A549 (cell line): Measurements from ENCODE around the gene NAV2. TPM values are rescaled to one million over a fixed set of nuclear protein-coding genes. Genes with fewer than 3 reads are reported as not detected.

Experiments used
- ATAC-seq, 2 experiments: fragments of 200-7000 bp in 1 of 2; fragments of >200 bp in 1 of 2; cut with Nextera tagmentation in 1 of 2; cut with Tn5 transposase in 1 of 2; 3 replicates each; pipeline versions ENCODE4 v1.8.0 to v1.9.1; 2018 to 2020; ENCODE audit warnings: mild to moderate bottlenecking in 1 of 2, moderate library complexity in 1 of 2
- CTCF ChIA-PET: fragments of 300-600 bp; sonication (Branson Sonifier 250); formaldehyde crosslinking; extraction: SDS; loops from one replicate; lab custom pipeline; 2021; ENCODE audit warnings: antibody characterized with exemption, inconsistent platforms; lab: Yijun Ruan, JAX
- POLR2A ChIA-PET: fragments of 350-600 bp; formaldehyde crosslinking; extraction: SDS; loops from one replicate; lab custom pipeline; 2021; ENCODE audit warnings: antibody characterized with exemption, inconsistent platforms; lab: Yijun Ruan, JAX
- DNase-seq, 2 experiments: peaks; one replicate each; pipeline versions ENCODE4 v3.0.0 to v3.0.0-alpha.2; 2011 to 2016; ENCODE audit warnings: low read depth in 1 of 2, low spot score in 1 of 2
- FAIRE-seq: peaks from 2 replicates; lab custom pipeline; 2011; peaks lifted over from hg19 to GRCh38; lab: Jason Lieb, UNC
- H3K27ac ChIP-seq, 2 experiments: fragments of >200 bp; sonication (Bioruptor Twin); formaldehyde crosslinking; 3 replicates each; pipeline ENCODE4 v1.5.1; 2016 to 2017
- H3K4me1 ChIP-seq: fragments of >200 bp; sonication (Bioruptor Twin); formaldehyde crosslinking; 3 replicates; pipeline ENCODE4 v1.6.1; 2016
- H3K4me2 ChIP-seq: fragments of >200 bp; sonication (Bioruptor Twin); formaldehyde crosslinking; 3 replicates; pipeline ENCODE4 v1.6.1; 2016
- H3K4me3 ChIP-seq: fragments of >200 bp; sonication (Bioruptor Twin); formaldehyde crosslinking; 3 replicates; pipeline ENCODE4 v1.5.1; 2016
- H3K9me3 ChIP-seq: fragments of >200 bp; sonication (Bioruptor Twin); formaldehyde crosslinking; 3 replicates; pipeline ENCODE4 v1.6.1; 2016
- CEBPB ChIP-seq, 2 experiments: fragments of >200 bp in 1 of 2; sonication (Bioruptor Twin) in 1 of 2; formaldehyde crosslinking in 1 of 2; IDR thresholded peaks; 2 replicates each; pipeline ENCODE4 v1.6.1; 2012 to 2016
- CHD4 ChIP-seq: fragments of 200-600 bp; sonication (generic); IDR thresholded peaks from 2 replicates; pipeline ENCODE4 v1.6.1; 2016; ENCODE audit warnings: antibody characterized with exemption, mild to moderate bottlenecking, borderline replicate concordance
- E2F6 ChIP-seq: IDR thresholded peaks from 2 replicates; pipeline ENCODE4 v1.6.1; 2012; ENCODE audit warnings: low read depth, borderline replicate concordance
- EP300 ChIP-seq, 2 experiments: fragments of >200 bp; sonication (Bioruptor Twin); formaldehyde crosslinking; IDR thresholded peaks; 2 replicates in 1 of 2; 3 replicates in 1 of 2; pipeline ENCODE4 v1.6.1; 2016 to 2017
- ESRRA ChIP-seq: fragments of 150-350 bp; IDR thresholded peaks from 2 replicates; pipeline ENCODE4 v1.6.1; 2014; ENCODE audit warnings: mild to moderate bottlenecking, low read length, borderline replicate concordance
- FOSL2 ChIP-seq, 2 experiments: fragments of 450-650 bp in 1 of 2; fragments of >200 bp in 1 of 2; sonication (Bioruptor Twin) in 1 of 2; formaldehyde crosslinking; IDR thresholded peaks; 2 replicates each; pipeline versions ENCODE4 v1.5.0 to v1.6.1; 2016 to 2020; ENCODE audit warnings: mild to moderate bottlenecking in 1 of 2, moderate library complexity in 1 of 2
- HDAC2 ChIP-seq: fragments of 200-600 bp; sonication (generic); IDR thresholded peaks from 2 replicates; pipeline ENCODE4 v1.6.1; 2016
- HEYL ChIP-seq: fragments of 250-450 bp; sonication (Bioruptor Pico); IDR thresholded peaks from 2 replicates; pipeline ENCODE4 v1.8.0; 2021; ENCODE audit warnings: mild to moderate bottlenecking, moderate library complexity
- JUN ChIP-seq, 2 experiments: fragments of >200 bp; sonication (Bioruptor Twin); formaldehyde crosslinking; IDR thresholded peaks; 2 replicates in 1 of 2; 3 replicates in 1 of 2; pipeline ENCODE4 v1.6.1; 2016 to 2017
- JUNB ChIP-seq: fragments of >200 bp; sonication (Bioruptor Twin); formaldehyde crosslinking; IDR thresholded peaks from 2 replicates; pipeline ENCODE4 v1.6.1; 2016
- KDM5A ChIP-seq: fragments of 200-600 bp; sonication (generic); IDR thresholded peaks from 2 replicates; pipeline ENCODE4 v1.6.1; 2016; ENCODE audit warnings: antibody characterized with exemption, mild to moderate bottlenecking
- MAZ ChIP-seq: fragments of 150-350 bp; IDR thresholded peaks from 2 replicates; pipeline ENCODE4 v1.6.1; 2014; ENCODE audit warnings: antibody characterized with exemption, low read depth, low read length, borderline replicate concordance
- MYC ChIP-seq: IDR thresholded peaks from 2 replicates; pipeline ENCODE4 v1.6.1; 2012; ENCODE audit warnings: mild to moderate bottlenecking, inconsistent platforms, low read length, improper control_type of control experiment, borderline replicate concordance
- NPAS2 ChIP-seq: fragments of 250-450 bp; sonication (Bioruptor Pico); IDR thresholded peaks from 2 replicates; pipeline ENCODE4 v1.8.0; 2022; ENCODE audit warnings: mild to moderate bottlenecking, moderate library complexity, borderline replicate concordance
- NR3C1 ChIP-seq: fragments of >200 bp; sonication (Bioruptor Twin); formaldehyde crosslinking; IDR thresholded peaks from 3 replicates; pipeline ENCODE4 v1.6.1; 2017
- PHF8 ChIP-seq: fragments of 200-600 bp; sonication (generic); IDR thresholded peaks from 2 replicates; pipeline ENCODE4 v1.6.1; 2016; ENCODE audit warnings: low read depth, mild to moderate bottlenecking, antibody characterized with exemption, moderate library complexity, borderline replicate concordance
- RARB ChIP-seq: fragments of 250-450 bp; sonication (Bioruptor Pico); IDR thresholded peaks from 2 replicates; pipeline ENCODE4 v1.8.0; 2021; ENCODE audit warnings: mild to moderate bottlenecking, moderate library complexity
- RNF2 ChIP-seq: fragments of 200-600 bp; sonication (generic); IDR thresholded peaks from 2 replicates; pipeline ENCODE4 v1.6.1; 2016; ENCODE audit warnings: low read depth, mild to moderate bottlenecking, antibody characterized with exemption, moderate library complexity, borderline replicate concordance
- WGBS: methylation state at CpG from one replicate; pipeline ENCODE4 v1.1.6; 2017; ENCODE audit errors: missing lambda C conversion rate; 5-methylcytosine and 5-hydroxymethylcytosine counted together
- polyA plus RNA-seq, 4 experiments: library from polyadenylated mRNA; depleted of rRNA in 3 of 4; stranded (reverse); fragments of >200 nt; fragmentation: RNase III in 1 of 4; extraction: RNeasy Plus Mini Kit Qiagen cat#74134 plus additional on column Dnase treatment in 1 of 4; gene quantifications; 2 replicates in 3 of 4; 3 replicates in 1 of 4; pipeline ENCODE4 v1.2.3, GENCODE V29; 2011 to 2017
- TF ChIP-seq, protein P1 (sequence below): fragments of 200-600 bp; sonication (generic); IDR thresholded peaks from 2 replicates; pipeline ENCODE4 v1.6.1; 2016; ENCODE audit warnings: antibody characterized with exemption, mild to moderate bottlenecking, moderate library complexity
- TF ChIP-seq, protein P2 (sequence below): fragments of >200 bp; sonication (Bioruptor Twin); formaldehyde crosslinking; IDR thresholded peaks from 3 replicates; pipeline ENCODE4 v1.5.1; 2016

The NAV2 gene
- polyA plus RNA-seq, 2 of the 4 experiments (the other 2 are of a cell fraction): 4.9 to 19.8 TPM

GRCh38 chr11:20058749-20059458 is 346.3 kb downstream of the NAV2 start:
- WGBS: 85% methylated on average over 3 of the region's 3 CpGs
- TF ChIP-seq RNF2: no peak
- TF ChIP-seq MAZ: no peak
- TF ChIP-seq E2F6: no peak
- no peak for TF ChIP-seq HDAC2
- no peak for TF ChIP-seq RARB (CRISPR knock-in tag)
- no peak for TF ChIP-seq JUNB
- TF ChIP-seq, protein P1, sequence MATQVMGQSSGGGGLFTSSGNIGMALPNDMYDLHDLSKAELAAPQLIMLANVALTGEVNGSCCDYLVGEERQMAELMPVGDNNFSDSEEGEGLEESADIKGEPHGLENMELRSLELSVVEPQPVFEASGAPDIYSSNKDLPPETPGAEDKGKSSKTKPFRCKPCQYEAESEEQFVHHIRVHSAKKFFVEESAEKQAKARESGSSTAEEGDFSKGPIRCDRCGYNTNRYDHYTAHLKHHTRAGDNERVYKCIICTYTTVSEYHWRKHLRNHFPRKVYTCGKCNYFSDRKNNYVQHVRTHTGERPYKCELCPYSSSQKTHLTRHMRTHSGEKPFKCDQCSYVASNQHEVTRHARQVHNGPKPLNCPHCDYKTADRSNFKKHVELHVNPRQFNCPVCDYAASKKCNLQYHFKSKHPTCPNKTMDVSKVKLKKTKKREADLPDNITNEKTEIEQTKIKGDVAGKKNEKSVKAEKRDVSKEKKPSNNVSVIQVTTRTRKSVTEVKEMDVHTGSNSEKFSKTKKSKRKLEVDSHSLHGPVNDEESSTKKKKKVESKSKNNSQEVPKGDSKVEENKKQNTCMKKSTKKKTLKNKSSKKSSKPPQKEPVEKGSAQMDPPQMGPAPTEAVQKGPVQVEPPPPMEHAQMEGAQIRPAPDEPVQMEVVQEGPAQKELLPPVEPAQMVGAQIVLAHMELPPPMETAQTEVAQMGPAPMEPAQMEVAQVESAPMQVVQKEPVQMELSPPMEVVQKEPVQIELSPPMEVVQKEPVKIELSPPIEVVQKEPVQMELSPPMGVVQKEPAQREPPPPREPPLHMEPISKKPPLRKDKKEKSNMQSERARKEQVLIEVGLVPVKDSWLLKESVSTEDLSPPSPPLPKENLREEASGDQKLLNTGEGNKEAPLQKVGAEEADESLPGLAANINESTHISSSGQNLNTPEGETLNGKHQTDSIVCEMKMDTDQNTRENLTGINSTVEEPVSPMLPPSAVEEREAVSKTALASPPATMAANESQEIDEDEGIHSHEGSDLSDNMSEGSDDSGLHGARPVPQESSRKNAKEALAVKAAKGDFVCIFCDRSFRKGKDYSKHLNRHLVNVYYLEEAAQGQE: no peak
- no peak for TF ChIP-seq NR3C1
- TF ChIP-seq, protein P2, sequence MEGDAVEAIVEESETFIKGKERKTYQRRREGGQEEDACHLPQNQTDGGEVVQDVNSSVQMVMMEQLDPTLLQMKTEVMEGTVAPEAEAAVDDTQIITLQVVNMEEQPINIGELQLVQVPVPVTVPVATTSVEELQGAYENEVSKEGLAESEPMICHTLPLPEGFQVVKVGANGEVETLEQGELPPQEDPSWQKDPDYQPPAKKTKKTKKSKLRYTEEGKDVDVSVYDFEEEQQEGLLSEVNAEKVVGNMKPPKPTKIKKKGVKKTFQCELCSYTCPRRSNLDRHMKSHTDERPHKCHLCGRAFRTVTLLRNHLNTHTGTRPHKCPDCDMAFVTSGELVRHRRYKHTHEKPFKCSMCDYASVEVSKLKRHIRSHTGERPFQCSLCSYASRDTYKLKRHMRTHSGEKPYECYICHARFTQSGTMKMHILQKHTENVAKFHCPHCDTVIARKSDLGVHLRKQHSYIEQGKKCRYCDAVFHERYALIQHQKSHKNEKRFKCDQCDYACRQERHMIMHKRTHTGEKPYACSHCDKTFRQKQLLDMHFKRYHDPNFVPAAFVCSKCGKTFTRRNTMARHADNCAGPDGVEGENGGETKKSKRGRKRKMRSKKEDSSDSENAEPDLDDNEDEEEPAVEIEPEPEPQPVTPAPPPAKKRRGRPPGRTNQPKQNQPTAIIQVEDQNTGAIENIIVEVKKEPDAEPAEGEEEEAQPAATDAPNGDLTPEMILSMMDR: no peak
- no peak for TF ChIP-seq KDM5A
- no peak for TF ChIP-seq FOSL2 (IDR thresholded peaks at IDR 0.05)
- TF ChIP-seq FOSL2 (CRISPR knock-in tag; IDR thresholded peaks at IDR 0.05): no peak
- TF ChIP-seq PHF8: no peak
- no peak for TF ChIP-seq HEYL (CRISPR knock-in tag)
- TF ChIP-seq EP300 (IDR thresholded peaks at IDR 0.05): no peak
- TF ChIP-seq CHD4: no peak
- no peak for TF ChIP-seq ESRRA
- no peak for TF ChIP-seq JUN (IDR thresholded peaks at IDR 0.05)
- TF ChIP-seq NPAS2 (CRISPR knock-in tag): no peak
- H3K4me1 ChIP-seq: 0 out of 3 replicates have a peak, but pooled peaks cover 4% of the 10 kb centered on the region
- H3K9me3 ChIP-seq: no peaks in the 10 kb centered on the region
- DNase-seq: no peak
- POLR2A ChIA-PET: no interaction called here
- H3K27ac ChIP-seq: no peak overlapping the region
- CTCF ChIA-PET: interaction anchor here (1.6 to 2.8 kb wide), 2 partner anchors 53 to 107 kb away, joined by 7 to 8 read pairs; no protein-coding TSS in a partner anchor
- no peak overlapping the region for H3K4me2 ChIP-seq
- no peak for ATAC-seq
- FAIRE-seq: no peak
- no peak overlapping the region for H3K4me3 ChIP-seq

DNA sequence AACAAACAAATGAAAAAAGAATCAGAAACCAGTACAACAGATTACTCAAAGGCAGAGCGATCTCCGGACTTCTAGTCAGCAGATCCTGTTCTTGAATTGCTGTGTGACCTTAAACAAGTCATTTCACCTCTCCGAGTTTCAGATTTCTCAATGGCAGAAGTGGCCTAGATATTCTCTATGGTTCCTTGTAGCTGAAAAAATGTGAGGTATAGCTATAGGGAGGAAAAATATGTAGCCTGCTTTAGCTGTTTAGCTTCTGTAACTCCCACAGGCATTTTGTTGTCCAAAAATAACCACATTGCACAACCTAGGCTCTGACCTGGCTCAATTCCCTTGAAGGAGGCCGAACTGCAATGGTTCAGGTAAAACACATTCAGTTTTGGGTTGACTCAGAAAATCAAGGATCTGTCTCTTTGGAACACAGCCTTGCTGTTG is 347.0 kb downstream of the NAV2 start:
- FAIRE-seq: no peak
- DNase-seq: no peak
- ChIA-PET CTCF (interaction anchor here (1.0 to 2.8 kb wide), 3 partner anchors 51 to 108 kb away, joined by 3 to 8 read pairs (median 7); no protein-coding TSS in a partner anchor), POLR2A (no interaction called here)
- H3K4me2 ChIP-seq: no peak overlapping the region
- WGBS: 85% methylated on average over 4 of the region's 4 CpGs
- no peak overlapping the region for H3K4me3 ChIP-seq
- TF ChIP-seq MYC (no peak), CEBPB (IDR thresholded peaks at IDR 0.05) (peak in 1 of 2 experiments; percentile 12; a peak in 1 of 4 replicates)
- H3K4me1 ChIP-seq: 0 out of 3 replicates have a peak, but pooled peaks cover 4% of the 10 kb centered on the region
- no peaks in the 10 kb centered on the region for H3K9me3 ChIP-seq
- ATAC-seq: no peak
- H3K27ac ChIP-seq: no peak overlapping the region
